Prostate gland (tissue), 2 donors: Measurements from ENCODE around the gene AQP1. TPM values are rescaled to one million over a fixed set of nuclear protein-coding genes. Genes with fewer than 3 reads are reported as not detected.

ENCODE experiments used
- DNase-seq: peaks from one replicate; pipeline ENCODE4 v3.0.0-alpha.2; 2019; ENCODE audit warnings: low spot score
- H3K27ac ChIP-seq, 2 donors: fragments of 200-600 bp; sonication (generic); 2 replicates each; pipeline ENCODE4 v1.5.1; 2017 to 2019
- H3K27me3 ChIP-seq: fragments of 200-600 bp; sonication (generic); replicated peaks from 2 replicates; pipeline ENCODE4 v1.5.1; 2019; ENCODE audit not compliant: insufficient read depth
- H3K36me3 ChIP-seq, 2 donors: fragments of 200-600 bp; sonication (generic); 1 replicate in 1 of 2; 2 replicates in 1 of 2; pipeline versions ENCODE4 v1.5.1 to v1.8.1; 2017 to 2019
- H3K4me1 ChIP-seq: fragments of 200-600 bp; sonication (generic); replicated peaks from 2 replicates; pipeline ENCODE4 v1.5.1; 2019
- H3K4me3 ChIP-seq, 2 donors: fragments of 200-600 bp; sonication (generic); 2 replicates each; pipeline ENCODE4 v1.5.1; 2017 to 2019
- H3K9me3 ChIP-seq: fragments of 200-600 bp; sonication (generic); 2 replicates; pipeline ENCODE4 v1.5.1; 2017
- CTCF ChIP-seq, 4 experiments: fragments of 200-600 bp in 2 of 4; fragments of 450-650 bp in 2 of 4; sonication (generic) in 2 of 4; IDR thresholded peaks; 1 replicate in 3 of 4; 2 replicates in 1 of 4; pipeline ENCODE4 v1.5.1; 2016 to 2019; ENCODE audit warnings: antibody characterized with exemption in 4 of 4, mild to moderate bottlenecking in 2 of 4, moderate library complexity in 2 of 4
- POLR2A ChIP-seq: fragments of 450-650 bp; IDR thresholded peaks from one replicate; pipeline ENCODE4 v1.6.1; 2016; ENCODE audit warnings: antibody characterized with exemption, mild to moderate bottlenecking
- POLR2AphosphoS5 ChIP-seq: sonication (generic); formaldehyde crosslinking; IDR thresholded peaks from one replicate; pipeline ENCODE4 v1.6.1; 2017; ENCODE audit warnings: antibody characterized with exemption
- WGBS: methylation state at CpG from one replicate; pipeline ENCODE4 v1.1.5; 2018; 5-methylcytosine and 5-hydroxymethylcytosine counted together
- intact Hi-C: fragments of 100-400 bp; cut with DNase I; formaldehyde crosslinking; loops from one replicate; pipeline ENCODE4 v1.14.2; 2022
- total RNA-seq, 2 donors: library from RNA; depleted of rRNA; stranded (reverse); fragments of >200 nt; gene quantifications; one replicate each; pipeline ENCODE4 v1.1.0, GENCODE V29; 2016

AQP1 gene
- total RNA-seq, 2 donors from 2014 or later, result 89.4 to 117 TPM

- no peak for DNase-seq
- Histone ChIP-seq H3K4me3 (peak overlapping the region in 1 of 2 donors; percentile 9), H3K27me3 (no peaks in the 10 kb centered on the region), H3K36me3 (no peaks in the 10 kb centered on the region), H3K27ac (no peak overlapping the region), H3K4me1 (no peaks in the 10 kb centered on the region), H3K9me3 (no peaks in the 10 kb centered on the region)
- intact Hi-C loops, result no loop called here
- no peak for TF ChIP-seq POLR2A
- TF ChIP-seq CTCF (IDR thresholded peaks at IDR 0.05), result no peak
- TF ChIP-seq POLR2AphosphoS5, result no peak
- 78% methylated on average over 17 of the region's 17 CpGs for WGBS
These were observed 1.5 kb downstream of the AQP1 start for GRCh38 chr7:30912986-30913811.

- TF ChIP-seq POLR2AphosphoS5, result no peak
- no peak for TF ChIP-seq POLR2A
- TF ChIP-seq CTCF (IDR thresholded peaks at IDR 0.05), result no peak
- Histone ChIP-seq H3K4me3 (no peak overlapping the region), H3K4me1 (no peaks in the 10 kb centered on the region), H3K27ac (no peak overlapping the region), H3K27me3 (no peaks in the 10 kb centered on the region), H3K36me3 (no peaks in the 10 kb centered on the region), H3K9me3 (no peaks in the 10 kb centered on the region)
- intact Hi-C loops, result no loop called here
- DNase-seq, result no peak
- WGBS, result 89% methylated on average over 16 of the region's 16 CpGs
These were observed 2.3 kb downstream of the AQP1 start for GRCh38 chr7:30913821-30914515.

GRCh38 chr7:30914596-30914995 is 2.9 kb downstream of the AQP1 start:
- Histone ChIP-seq H3K4me3 (no peak overlapping the region), H3K9me3 (no peaks in the 10 kb centered on the region), H3K27me3 (no peaks in the 10 kb centered on the region), H3K4me1 (no peaks in the 10 kb centered on the region), H3K36me3 (no peaks in the 10 kb centered on the region), H3K27ac (no peak overlapping the region)
- 68% methylated on average over 4 of the region's 4 CpGs for WGBS
- intact Hi-C loops, result no loop called here
- no peak for TF ChIP-seq POLR2A
- no peak for TF ChIP-seq POLR2AphosphoS5
- no peak for TF ChIP-seq CTCF (IDR thresholded peaks at IDR 0.05)
- no peak for DNase-seq

DNA sequence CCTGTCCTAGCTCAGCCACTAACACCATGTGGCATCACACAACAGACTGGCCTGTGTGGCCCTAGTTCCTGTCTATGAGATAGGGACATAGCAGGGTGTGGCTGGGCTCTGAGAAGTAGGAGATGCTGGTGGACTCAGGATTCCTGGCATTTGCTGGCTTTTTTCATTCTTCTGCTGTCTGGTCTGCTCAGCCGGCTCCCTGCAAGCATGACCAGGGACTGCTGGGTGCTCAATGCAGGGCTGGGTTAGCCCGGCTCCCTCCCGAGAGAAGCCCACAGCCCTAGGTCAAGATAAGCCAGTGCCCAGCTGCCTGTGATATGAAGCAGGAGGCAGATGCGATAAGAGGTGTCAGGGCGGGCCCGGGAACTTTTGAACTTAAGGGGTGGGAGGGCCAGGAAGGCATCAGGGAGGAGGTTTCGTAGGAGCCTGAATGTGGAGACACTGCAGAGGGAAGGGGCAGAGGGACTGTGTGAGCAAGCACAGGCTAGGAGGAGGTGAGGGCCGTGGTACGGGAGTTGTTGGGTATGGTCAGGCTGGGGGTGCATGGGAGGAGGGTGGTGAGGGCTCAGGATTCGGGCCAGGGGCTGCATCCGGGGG is 3.5 kb downstream of the AQP1 start:
- WGBS, result 75% methylated on average over 11 of the region's 11 CpGs
- no peak for DNase-seq
- Histone ChIP-seq H3K27me3 (no peaks in the 10 kb centered on the region), H3K4me1 (no peaks in the 10 kb centered on the region), H3K4me3 (no peak overlapping the region), H3K36me3 (no peaks in the 10 kb centered on the region), H3K27ac (no peak overlapping the region), H3K9me3 (no peaks in the 10 kb centered on the region)
- TF ChIP-seq POLR2AphosphoS5 (no peak), CTCF (IDR thresholded peaks at IDR 0.05) (no peak), POLR2A (no peak)
- intact Hi-C loops, result no loop called here
